D341Med (cell line): ENCODE data around the gene RAB37.

Experiments used
- DNase-seq: peaks from one replicate; pipeline ENCODE4 v3.0.0; 2012; ENCODE audit warnings: low spot score

Gene RAB37

DNA sequence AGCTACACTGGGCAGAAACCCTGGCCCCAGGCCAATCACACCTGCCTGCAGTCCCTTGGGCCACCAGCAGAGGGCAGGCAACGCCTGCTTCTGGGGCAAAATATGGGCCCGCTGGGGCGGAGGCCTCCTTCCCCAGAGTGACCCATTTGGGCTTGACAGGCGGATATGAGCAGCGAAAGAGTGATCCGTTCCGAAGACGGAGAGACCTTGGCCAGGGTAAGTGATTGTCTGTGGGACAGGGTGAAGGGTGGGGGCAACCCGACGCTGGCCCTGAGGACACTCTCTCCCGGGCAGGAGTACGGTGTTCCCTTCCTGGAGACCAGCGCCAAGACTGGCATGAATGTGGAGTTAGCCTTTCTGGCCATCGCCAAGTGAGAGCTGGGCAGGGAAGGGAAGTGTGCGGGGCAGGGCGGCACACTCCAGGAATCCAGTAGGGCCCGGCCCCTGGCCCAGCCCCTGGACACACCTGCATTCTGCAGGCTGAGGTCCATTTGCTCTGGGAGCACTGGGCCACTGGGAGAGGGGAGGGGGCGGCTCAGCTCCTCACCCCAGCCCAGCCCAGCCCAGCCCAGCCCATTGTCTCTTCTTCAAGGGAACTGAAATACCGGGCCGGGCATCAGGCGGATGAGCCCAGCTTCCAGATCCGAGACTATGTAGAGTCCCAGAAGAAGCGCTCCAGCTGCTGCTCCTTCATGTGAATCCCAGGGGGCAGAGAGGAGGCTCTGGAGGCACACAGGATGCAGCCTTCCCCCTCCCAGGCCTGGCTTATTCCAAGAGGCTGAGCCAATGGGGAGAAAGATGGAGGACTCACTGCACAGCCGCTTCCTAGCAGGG lies 7.9 kb downstream of the RAB37 start:
- DNase-seq: peak; percentile 88

DNA sequence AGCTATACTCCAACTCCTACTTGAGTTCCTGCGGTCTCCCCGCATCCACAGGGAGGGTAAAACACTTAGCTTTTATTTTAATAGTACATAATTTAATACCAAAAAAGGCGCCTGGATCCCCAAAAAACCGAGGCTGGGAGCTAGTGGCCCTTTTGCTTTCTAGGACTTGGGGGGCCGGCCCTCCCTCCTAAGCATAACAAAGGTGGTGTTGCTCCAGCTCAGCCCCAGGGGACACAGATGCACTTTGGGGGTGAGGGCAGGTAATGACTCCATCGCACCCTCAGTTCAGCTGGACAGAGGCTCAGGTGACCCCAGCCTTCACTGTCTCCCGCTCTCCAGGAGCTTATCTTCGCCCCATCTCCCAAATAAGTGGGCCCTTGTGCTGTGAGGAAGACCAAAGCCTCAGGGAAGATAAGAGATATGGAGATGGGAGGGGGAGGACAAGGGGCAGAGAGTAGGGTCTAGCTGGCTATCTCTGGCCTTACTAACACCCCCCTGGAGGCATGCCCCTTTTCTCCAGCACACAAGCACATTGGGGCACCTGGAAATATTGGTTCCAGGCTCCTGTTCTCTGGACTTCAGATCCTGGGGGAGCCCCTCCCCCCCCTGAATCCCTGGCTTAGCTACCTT lies 8.6 kb downstream of the RAB37 start:
- no peak for DNase-seq

GRCh38 chr17:74746376-74746775 lies 9.3 kb downstream of the RAB37 start:
- DNase-seq: no peak

DNA sequence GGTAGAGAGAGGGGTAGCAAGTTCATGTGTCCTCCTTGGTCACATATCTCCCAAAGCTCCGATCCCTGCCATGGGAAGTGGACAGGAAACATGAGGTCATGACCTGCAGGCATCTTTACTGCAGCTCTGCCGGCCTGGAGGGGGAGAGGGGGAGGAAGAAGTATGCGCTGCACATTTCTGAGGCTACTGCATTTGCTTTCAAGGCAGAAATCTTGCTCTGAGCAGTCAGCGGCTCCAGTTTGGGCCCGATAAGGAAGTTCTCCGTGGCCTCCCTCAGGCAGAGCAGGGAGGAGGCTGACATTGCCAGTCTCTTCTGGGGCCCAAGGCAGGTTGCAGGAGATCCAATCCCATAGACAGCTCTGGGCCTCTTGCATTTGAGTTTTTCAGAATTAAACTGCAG lies 9.9 kb downstream of the RAB37 start:
- no peak for DNase-seq

DNA sequence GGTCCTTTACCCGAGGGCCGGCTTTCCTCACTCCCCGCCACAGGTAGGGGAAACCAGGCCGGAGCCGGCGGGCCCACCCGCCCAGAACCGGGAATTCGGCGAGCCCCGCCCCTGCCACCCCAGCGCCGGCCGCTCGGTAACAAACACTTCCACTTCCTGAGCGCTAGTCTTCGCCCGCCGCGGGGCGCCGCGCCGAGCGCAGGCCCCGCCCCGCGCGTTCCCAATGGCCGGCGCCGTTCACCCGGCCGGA lies 11.1 kb downstream of the RAB37 start:
- no peak for DNase-seq

GRCh38 chr17:74748529-74749278 lies 11.6 kb downstream of the RAB37 start, which contains the start of gene NHERF1:
NHERF1 (plus strand) TSS chr17:74748628; CDS start chr17:74748847, 219 bp downstream.
- peak; percentile 100 for DNase-seq

- no peak for DNase-seq
Measured at GRCh38 chr17:74749279-74750038, 12.4 kb downstream of the RAB37 start.

GRCh38 chr17:74750039-74750326 lies 12.9 kb downstream of the RAB37 start:
- DNase-seq: no peak

DNA sequence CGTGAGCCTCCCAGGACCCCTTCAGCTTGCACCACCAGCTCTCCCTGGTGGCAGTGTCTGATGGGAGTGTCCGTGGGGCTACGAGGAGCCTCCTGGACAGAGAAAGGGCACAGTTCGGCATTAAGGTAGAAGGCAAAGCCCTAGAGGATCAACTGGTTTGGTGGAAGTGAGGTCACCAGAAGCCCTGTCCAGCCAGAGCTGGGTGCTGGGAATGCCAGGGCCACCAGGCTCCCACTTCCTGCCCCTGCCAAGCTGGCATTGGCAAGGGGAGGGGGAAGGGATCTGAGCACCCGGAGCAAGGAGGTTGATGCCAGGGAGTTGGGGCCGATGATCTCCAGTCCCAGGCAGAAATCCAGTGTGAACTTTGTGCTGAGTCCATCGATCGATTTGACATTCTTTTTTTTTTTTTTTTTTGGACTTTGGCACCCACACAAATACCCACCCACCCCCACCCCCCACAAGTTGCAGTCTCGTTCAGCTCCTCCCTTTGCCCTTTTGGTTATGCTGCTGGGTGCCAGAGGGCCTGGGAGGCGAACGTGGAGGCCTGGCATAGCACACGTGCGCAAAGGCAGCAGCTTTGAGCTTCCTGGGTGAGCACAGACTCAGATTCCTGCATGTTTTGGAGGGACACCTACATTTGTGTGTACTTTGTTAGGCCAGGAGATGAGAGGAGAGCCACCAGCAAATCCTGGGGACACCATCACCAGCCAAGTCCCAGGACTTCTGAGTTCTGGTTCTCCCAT lies 13.4 kb downstream of the RAB37 start:
- DNase-seq: no peak

GRCh38 chr17:74752415-74752814 lies 15.4 kb downstream of the RAB37 start:
- DNase-seq: no peak

DNA sequence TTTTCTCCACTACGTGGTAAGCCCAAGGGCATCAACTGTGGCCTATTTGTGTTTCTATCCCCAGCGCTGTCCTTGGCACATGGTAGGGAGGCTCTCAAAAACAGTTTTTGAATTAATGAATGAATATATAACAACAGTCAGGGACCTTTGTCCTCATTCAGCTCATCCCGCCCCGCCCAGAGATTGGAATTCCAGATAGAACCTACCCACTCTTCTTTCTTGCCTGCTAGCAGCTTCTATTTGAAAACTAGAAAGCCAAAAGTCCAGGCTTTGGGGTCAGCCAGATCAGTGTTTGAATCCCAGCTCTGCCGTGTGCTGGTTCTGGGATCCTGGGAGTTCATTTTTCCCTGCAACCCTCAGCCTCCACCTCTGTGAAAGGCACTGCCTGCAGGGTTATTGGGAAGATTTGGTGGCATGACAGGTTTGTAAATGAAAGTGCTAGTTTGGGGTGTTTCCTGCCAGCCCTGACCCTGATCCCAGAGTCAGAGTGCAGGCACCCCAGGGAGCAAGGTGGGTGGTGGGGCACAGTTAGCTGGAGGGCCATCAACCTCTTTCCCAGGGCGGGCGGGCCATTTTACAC lies 15.9 kb downstream of the RAB37 start:
- no peak for DNase-seq

DNA sequence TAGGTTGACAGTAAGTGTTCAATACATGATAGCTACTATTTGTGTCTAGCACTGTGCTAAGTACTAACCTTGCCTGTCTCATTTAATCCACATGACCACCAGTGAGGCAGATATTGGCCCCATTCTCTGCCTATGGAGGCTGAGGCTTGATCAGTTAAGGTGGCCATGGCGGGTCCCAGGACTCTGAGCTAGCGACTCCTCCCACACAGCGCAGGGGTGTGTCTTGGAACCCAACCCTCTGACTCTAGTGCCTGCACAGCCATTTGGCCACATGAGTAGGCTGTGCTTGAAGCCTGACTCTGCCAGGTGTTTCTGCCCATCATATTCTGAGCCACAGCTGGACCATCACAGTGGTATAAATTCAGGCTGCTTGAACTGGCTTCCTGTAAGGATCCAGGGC lies 17.8 kb downstream of the RAB37 start:
- DNase-seq: no peak

DNA sequence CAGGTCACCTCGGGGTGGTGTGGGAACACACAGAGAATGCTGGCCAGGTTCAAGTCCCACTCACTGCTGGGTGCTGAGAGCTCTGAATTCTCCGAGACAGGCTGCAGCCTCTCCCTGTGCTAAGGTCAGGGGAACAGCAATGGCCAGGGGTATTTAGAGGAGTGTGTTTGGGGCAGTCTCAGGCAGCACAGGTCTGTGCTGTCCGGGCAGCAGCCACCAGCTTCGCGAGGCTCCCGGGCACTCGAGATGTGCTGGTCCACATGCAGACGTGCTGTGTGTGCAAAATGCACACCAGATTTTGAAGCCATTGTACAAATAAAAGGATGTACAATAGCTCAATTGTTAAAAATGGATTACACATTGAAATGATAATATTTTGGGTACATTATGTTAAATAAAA lies 18.5 kb downstream of the RAB37 start:
- DNase-seq: no peak

GRCh38 chr17:74756891-74757290 lies 19.8 kb downstream of the RAB37 start:
- no peak for DNase-seq

- peak; percentile 66 for DNase-seq
Measured at GRCh38 chr17:74757502-74757901, 20.4 kb downstream of the RAB37 start.

DNA sequence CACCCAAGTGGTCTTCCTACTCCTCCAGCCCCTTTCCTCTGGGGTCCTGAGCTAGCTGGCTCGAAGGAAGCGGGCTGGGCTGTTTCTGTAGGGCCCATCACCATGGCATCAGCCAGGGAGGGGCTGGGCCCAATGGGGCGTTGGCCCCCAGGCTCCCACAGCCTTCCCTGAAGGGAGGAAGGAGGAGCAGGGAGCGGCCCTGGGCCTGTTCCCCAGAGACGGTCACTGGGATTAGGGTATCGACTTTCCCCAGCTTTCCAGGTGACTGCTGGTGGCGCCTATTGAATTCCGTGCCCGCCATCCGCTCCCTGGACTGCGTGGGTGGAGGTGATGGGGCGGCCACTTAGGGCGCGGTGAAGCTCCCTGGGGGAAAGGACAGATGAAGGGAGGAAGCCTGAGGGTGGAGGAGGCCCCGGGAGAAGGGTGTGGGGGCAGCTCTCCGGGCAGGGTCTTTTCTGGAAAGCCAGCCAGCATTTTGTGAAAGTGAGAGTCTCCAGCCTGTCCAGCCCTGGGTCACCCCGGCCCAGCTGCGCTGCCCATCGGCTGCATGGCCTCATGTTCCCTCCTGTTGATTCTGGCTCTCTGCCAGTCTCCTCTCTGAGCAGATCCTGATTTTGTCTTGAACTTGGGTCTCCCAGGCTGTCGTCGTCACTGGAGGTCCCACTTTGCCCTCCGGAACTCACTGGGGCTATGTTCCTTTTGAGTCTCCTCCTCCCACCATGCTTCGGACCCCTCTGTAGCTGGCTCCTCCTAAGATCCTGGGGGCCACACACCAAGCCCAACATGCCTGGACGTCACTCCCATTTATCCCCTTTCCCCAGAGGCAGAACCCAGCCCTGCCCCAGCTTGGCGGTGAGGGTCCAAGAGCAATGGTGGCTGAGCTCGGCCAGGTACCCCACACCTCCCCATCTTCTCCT lies 21.1 kb downstream of the RAB37 start:
- peak; percentile 74 for DNase-seq

DNA sequence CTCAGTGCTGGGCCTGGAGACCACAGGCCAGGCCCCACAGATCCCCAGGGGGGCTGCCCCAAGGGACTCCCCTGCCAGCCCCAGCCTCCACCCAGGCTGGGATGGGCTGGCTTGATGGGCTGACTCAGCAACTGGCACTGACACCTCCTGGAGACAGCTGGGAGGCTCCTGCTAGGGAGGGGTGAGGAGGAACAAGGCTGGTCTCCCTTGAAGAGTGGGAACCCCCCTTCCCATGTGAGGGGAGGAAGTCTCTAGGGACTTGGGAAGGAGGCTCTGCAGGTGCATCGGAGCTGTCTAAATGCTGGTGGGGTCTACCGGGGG lies 21.8 kb downstream of the RAB37 start:
- DNase-seq: peak; percentile 91

- DNase-seq: peak; percentile 51
Measured at GRCh38 chr17:74759243-74759801, 22.3 kb downstream of the RAB37 start.

DNA sequence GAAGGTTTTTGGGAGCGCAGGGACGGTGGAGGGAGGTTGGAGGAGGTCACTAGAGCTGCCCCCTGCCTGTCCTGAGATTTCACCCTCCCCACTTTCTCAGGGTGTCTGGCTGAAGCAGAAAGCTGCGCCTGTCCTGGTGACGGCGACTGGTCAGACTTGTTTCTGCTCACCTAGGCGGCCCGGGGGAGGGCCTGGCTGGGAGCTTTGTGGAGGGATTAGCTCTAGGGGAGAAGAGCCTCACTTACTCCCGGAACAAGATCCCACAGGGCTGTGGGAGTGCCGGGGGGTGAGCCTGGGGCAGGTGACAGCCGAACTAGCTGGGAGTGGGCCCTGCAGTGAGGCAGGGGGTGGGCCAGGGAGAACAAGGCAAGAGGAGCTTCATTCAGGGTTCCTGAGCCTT lies 22.9 kb downstream of the RAB37 start:
- DNase-seq: peak; percentile 86

DNA sequence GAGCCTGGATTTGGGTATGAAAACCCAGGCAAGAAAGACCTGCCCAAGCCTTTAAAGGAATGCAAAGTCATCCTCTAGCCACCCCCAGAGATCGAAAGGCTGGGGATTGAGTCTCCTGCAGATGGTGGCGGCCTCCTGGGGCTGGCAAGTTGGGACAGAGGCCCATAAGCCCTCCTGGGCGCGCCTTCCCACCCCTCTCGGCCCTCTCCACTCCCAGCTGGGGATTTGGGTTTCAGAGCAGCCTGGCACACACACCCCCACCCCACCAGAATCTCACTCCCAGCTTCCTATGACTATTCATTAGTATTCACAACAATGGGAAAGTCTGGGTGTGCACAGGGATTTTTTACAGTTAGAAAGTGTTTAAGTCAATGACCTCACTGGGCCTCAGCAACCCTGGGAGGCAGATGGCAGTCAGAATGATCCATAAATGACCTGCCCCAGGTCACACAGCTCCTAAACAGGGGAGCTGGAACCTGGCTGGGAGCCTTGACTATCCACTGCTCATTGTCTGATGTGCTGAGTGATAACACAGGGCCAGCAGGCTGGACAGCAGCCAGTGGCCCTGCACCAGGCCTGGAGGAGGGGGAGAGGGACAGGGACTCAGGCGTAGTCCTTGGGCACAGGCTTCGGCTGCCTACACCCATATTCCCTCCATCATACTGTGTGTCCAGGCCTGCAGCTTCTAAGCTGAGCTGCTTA lies 23.5 kb downstream of the RAB37 start:
- peak; percentile 92 for DNase-seq
